Neural progenitor cell (in vitro differentiated cells): Measurements from ENCODE around the gene CYBC1.

Source experiments
- EZH2 ChIP-seq: fragments of 200-600 bp; sonication (generic); IDR thresholded peaks from 2 replicates; pipeline ENCODE4 v1.6.1; 2017; ENCODE audit warnings: antibody characterized with exemption, mild to moderate bottlenecking, moderate library complexity
- EZH2phosphoT487 ChIP-seq: fragments of 200-600 bp; sonication (generic); IDR thresholded peaks from 2 replicates; pipeline ENCODE4 v1.6.1; 2017; ENCODE audit warnings: antibody characterized with exemption
- TF ChIP-seq, protein P1 (sequence below): fragments of 200-600 bp; sonication (generic); IDR thresholded peaks from 2 replicates; pipeline ENCODE4 v1.5.1; 2017; ENCODE audit warnings: antibody characterized with exemption, mild to moderate bottlenecking

DNA sequence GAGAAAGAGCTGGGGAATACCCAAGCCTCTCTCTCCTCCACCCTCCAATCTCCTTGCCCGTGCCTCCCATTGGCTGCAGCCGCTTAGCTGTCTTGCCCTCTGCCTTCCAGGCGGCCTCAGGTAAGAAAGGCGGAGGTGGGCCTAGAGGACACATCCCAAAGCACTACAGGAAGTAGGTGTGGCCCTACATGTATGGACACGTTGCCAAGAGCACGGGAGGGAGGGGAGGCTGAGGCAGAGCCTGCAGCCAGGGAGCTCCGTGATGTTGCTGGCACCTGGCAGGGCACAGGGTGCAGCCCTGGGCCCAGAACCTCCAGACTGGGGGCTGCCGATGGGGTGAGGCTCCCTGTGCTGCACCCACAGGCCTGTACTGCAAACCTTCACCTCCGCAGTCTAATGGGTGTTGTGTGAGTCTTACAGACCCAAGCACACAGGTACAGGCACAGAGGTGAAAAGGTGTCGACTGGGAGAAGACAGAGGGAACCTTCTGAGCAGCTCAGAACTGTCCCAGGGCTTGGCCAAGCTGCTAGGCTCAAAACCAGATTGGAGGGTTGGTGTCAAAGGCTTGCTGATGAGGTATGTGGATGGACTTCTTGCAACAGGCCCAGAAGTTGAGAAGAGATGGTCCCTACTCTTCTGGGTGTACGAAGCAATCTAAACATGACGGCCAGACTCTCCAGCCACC lies 45.4 kb upstream of the CYBC1 start:
- TF ChIP-seq, protein P1, sequence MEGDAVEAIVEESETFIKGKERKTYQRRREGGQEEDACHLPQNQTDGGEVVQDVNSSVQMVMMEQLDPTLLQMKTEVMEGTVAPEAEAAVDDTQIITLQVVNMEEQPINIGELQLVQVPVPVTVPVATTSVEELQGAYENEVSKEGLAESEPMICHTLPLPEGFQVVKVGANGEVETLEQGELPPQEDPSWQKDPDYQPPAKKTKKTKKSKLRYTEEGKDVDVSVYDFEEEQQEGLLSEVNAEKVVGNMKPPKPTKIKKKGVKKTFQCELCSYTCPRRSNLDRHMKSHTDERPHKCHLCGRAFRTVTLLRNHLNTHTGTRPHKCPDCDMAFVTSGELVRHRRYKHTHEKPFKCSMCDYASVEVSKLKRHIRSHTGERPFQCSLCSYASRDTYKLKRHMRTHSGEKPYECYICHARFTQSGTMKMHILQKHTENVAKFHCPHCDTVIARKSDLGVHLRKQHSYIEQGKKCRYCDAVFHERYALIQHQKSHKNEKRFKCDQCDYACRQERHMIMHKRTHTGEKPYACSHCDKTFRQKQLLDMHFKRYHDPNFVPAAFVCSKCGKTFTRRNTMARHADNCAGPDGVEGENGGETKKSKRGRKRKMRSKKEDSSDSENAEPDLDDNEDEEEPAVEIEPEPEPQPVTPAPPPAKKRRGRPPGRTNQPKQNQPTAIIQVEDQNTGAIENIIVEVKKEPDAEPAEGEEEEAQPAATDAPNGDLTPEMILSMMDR, result no peak
- TF ChIP-seq EZH2 (no peak), EZH2phosphoT487 (no peak)
